K562 (cell line): ENCODE data around the gene PYROXD2. TPM values are rescaled to one million over a fixed set of nuclear protein-coding genes. Genes with fewer than 3 reads are reported as not detected.

Source experiments
- ATAC-seq: fragments of 200-7000 bp; cut with Tn5 transposase; 3 replicates; pipeline ENCODE4 v1.9.1; 2020; ENCODE audit warnings: moderate library complexity
- BruUV-seq: library from RNA; stranded (reverse); fragments of 400-500 nt; replicated peaks from 2 replicates; lab custom pipeline; 2021; lab: Mats Ljungman, UMichigan
- CTCF ChIA-PET: fragments of 300-600 bp; formaldehyde crosslinking; extraction: SDS; loops from one replicate; lab custom pipeline; 2021; ENCODE audit warnings: low intra/inter-chr PET ratio; lab: Yijun Ruan, JAX
- POLR2A ChIA-PET: fragments of 300-600, 350-650 bp; sonication (Branson Sonifier 250); formaldehyde crosslinking; extraction: SDS; loops from one replicate; lab custom pipeline; 2021; ENCODE audit warnings: antibody characterized with exemption, inconsistent platforms; lab: Yijun Ruan, JAX
- DNase-seq, 4 experiments: peaks; one replicate each; pipeline versions ENCODE4 v3.0.0 to v3.0.0-alpha.2; 2011 to 2018; ENCODE audit warnings: low spot score in 3 of 4, mixed read lengths in 3 of 4; ENCODE audit errors: extremely low read depth in 1 of 4
- FAIRE-seq: peaks from 2 replicates; lab custom pipeline; 2011; peaks lifted over from hg19 to GRCh38; lab: Jason Lieb, UNC
- H2AFZ ChIP-seq: 2 replicates; pipeline ENCODE4 v1.6.0; 2011; ENCODE audit warnings: low read depth, low read length, control low read depth, inconsistent platforms
- H3K27ac ChIP-seq: fragments of 200-600 bp; 3 replicates; pipeline ENCODE4 v1.8.0; 2011; ENCODE audit warnings: low read depth, mild to moderate bottlenecking, control low read depth, inconsistent platforms, low read length, moderate library complexity, mixed read lengths; ENCODE audit errors: extremely low read depth
- H3K27me3 ChIP-seq, 2 experiments: fragments of 300-600 bp in 1 of 2; 2 replicates in 1 of 2; 3 replicates in 1 of 2; pipeline versions ENCODE4 v1.6.0 to v1.8.0; 2011; ENCODE audit warnings: inconsistent platforms in 2 of 2, low read length in 2 of 2, mild to moderate bottlenecking in 1 of 2, mixed read lengths in 1 of 2, moderate library complexity in 1 of 2; ENCODE audit not compliant: control insufficient read depth in 2 of 2, insufficient read depth in 2 of 2
- H3K36me3 ChIP-seq: fragments of 300-600 bp; 3 replicates; pipeline ENCODE4 v1.8.0; 2011; ENCODE audit warnings: mild to moderate bottlenecking, low read length, inconsistent platforms; ENCODE audit not compliant: control insufficient read depth, insufficient read depth
- H3K4me1 ChIP-seq, 2 experiments: fragments of 200-600 bp in 1 of 2; replicated peaks in 1 of 2; 2 replicates in 1 of 2; 3 replicates in 1 of 2; pipeline versions ENCODE4 v1.5.1 to v1.8.0; 2011; ENCODE audit warnings: inconsistent platforms in 2 of 2, low read length in 2 of 2, mild to moderate bottlenecking in 1 of 2, mixed read lengths in 1 of 2, moderate library complexity in 1 of 2; ENCODE audit not compliant: control insufficient read depth in 2 of 2, insufficient read depth in 2 of 2
- H3K4me2 ChIP-seq: 2 replicates; pipeline ENCODE4 v1.6.1; 2011; ENCODE audit warnings: low read length, control low read depth, inconsistent platforms, mixed read lengths; ENCODE audit not compliant: insufficient read depth
- H3K4me3 ChIP-seq: fragments of 200-600 bp; sonication (generic), shearing (Covaris generic); 2 replicates; pipeline ENCODE4 v1.5.1; 2016; ENCODE audit warnings: control low read depth, inconsistent platforms
- H3K79me2 ChIP-seq: fragments of 200-600 bp; 3 replicates; pipeline ENCODE4 v1.8.0; 2011; ENCODE audit warnings: low read length, inconsistent platforms; ENCODE audit not compliant: control insufficient read depth, insufficient read depth
- H3K9ac ChIP-seq, 2 experiments: 2 replicates each; pipeline versions ENCODE4 v1.6.0 to v1.6.1; 2011; ENCODE audit warnings: low read depth in 2 of 2, low read length in 2 of 2, control low read depth in 1 of 2, inconsistent platforms in 1 of 2, mild to moderate bottlenecking in 1 of 2, mixed read lengths in 1 of 2; ENCODE audit not compliant: insufficient read depth in 1 of 2
- H3K9me1 ChIP-seq: one replicate; pipeline ENCODE4 v1.6.0; 2011; ENCODE audit warnings: inconsistent platforms, mild to moderate bottlenecking, low read length, moderate library complexity; ENCODE audit not compliant: control insufficient read depth, insufficient read depth
- H3K9me3 ChIP-seq: replicated peaks from 2 replicates; pipeline ENCODE4 v1.5.1; 2011; ENCODE audit warnings: low read depth, low read length, inconsistent platforms; ENCODE audit not compliant: control insufficient read depth, insufficient read depth
- H4K20me1 ChIP-seq: replicated peaks from 2 replicates; pipeline ENCODE4 v1.6.1; 2011; ENCODE audit warnings: low read length, inconsistent platforms, mixed read lengths; ENCODE audit not compliant: control insufficient read depth, insufficient read depth
- CBFA2T3 ChIP-seq: fragments of 450-650 bp; IDR thresholded peaks from 2 replicates; pipeline ENCODE4 v1.6.1; 2017
- CBX2 ChIP-seq: fragments of 200-600 bp; sonication (generic); IDR thresholded peaks from one replicate; pipeline ENCODE4 v1.6.1; 2012; ENCODE audit warnings: mild to moderate bottlenecking, low read length, inconsistent platforms; ENCODE audit not compliant: insufficient read depth, poor library complexity, severe bottlenecking
- FOXA1 ChIP-seq: fragments of 450-650 bp; IDR thresholded peaks from 2 replicates; pipeline ENCODE4 v1.6.1; 2016; ENCODE audit warnings: mild to moderate bottlenecking, borderline replicate concordance
- GTF2A2 ChIP-seq: IDR thresholded peaks from 2 replicates; pipeline ENCODE4 v1.6.1; 2016; ENCODE audit warnings: mild to moderate bottlenecking, missing genetic modification characterization, missing compliant biosample characterization
- NFIC ChIP-seq: fragments of 450-650 bp; IDR thresholded peaks from 2 replicates; pipeline ENCODE4 v1.6.1; 2017; ENCODE audit warnings: mild to moderate bottlenecking, inconsistent platforms
- NFIX ChIP-seq: fragments of 250-450 bp; sonication (Bioruptor Pico); IDR thresholded peaks from 2 replicates; pipeline ENCODE4 v1.4.0; 2020; ENCODE audit warnings: low read depth, mild to moderate bottlenecking, moderate library complexity
- ZNF324 ChIP-seq: fragments of 250-450 bp; sonication (Bioruptor Pico); IDR thresholded peaks from 2 replicates; pipeline ENCODE4 v1.4.0; 2020; ENCODE audit warnings: mild to moderate bottlenecking
- WGBS: fragments of 100-300 bp; shearing (Covaris generic); methylation state at CpG from one replicate; pipeline ENCODE4 v1.1.6; 2016; ENCODE audit warnings: low coverage, mixed read lengths; ENCODE audit not compliant: insufficient coverage; ENCODE audit errors: missing lambda C conversion rate; 5-methylcytosine and 5-hydroxymethylcytosine counted together
- in situ Hi-C: fragments of 300-500 bp; cut with MboI; formaldehyde crosslinking; loops from 4 replicates; pipeline ENCODE4 v1.15.0; 2018; ENCODE audit warnings: inconsistent platforms, mixed read lengths
- intact Hi-C: fragments of 100-400 bp; cut with micrococcal nuclease; formaldehyde crosslinking; loops from 2 replicates; pipeline ENCODE4 v1.14.2; 2022
- polyA plus RNA-seq, 8 experiments: library from polyadenylated mRNA; depleted of rRNA in 4 of 8; stranded (reverse) in 5 of 8; unstranded in 3 of 8; fragments of >200 nt; fragmentation: Nextera tagmentation in 2 of 8; fragmentation: Illumina TruSeq in 1 of 8; extraction: Ambion mirVana in 2 of 8; extraction: Trizol in 1 of 8; gene quantifications; 2 replicates each; pipeline versions ENCODE4 v1.2.1 to v1.2.3, GENCODE V29; 2011 to 2014; ENCODE audit warnings: inconsistent platforms in 1 of 8, missing spikeins in 1 of 8
- total RNA-seq, 7 experiments: library from RNA; depleted of rRNA in 6 of 7; stranded (reverse); fragments of >200 nt in 6 of 7; fragmentation: Illumina TruSeq in 2 of 7; extraction: Trizol in 2 of 7; gene quantifications; 2 replicates each; pipeline versions ENCODE4 v1.2.1 to v1.2.3, GENCODE V29; 2011 to 2021; ENCODE audit warnings: low replicate concordance in 1 of 7

The PYROXD2 gene
- total and polyA plus RNA-seq, 9 of the 15 experiments (the other 6 are each of a cell fraction or from before 2014, with no cell fraction given): 0.14 to 1.4 (median 0.58) TPM

DNA sequence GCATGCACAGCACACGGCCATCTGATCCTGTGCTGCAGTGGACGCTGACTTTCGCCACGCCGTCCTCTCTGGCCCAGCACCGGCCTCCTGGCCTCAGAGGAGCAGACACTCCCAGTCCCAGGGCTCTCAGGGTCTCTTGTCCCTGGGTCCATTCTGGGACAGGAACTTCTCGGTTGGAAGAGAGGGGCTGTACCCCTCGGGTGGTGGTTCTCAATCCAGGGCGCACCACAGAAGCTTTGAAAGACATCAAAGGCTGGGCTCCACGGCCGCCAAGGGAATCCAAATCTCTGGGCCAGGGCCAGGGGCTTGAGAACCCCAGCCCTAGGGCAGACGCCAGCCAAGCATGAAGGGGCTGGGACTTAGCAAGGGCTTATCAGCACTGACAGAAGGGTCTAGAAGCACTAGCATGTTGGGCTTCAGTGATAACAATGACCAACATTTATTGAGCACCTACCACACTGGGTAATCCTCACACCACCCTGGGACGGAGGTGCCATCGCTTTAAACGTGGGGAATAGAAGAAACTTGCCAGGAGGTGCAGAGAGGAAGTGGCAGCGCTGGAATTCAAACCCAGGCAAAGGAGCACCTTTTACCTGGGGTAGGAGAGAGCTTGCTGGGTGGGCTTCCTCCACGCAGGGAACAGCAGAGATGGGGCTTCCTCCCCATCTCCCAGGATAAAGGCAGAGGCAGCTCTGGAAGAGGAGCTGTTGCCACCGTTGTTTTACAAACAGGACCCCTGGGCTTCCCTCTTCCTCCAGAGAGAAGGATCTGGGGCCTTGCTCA is 1.8 kb upstream of the PYROXD2 start:
- Histone ChIP-seq H3K9me1 (no peaks in the 10 kb centered on the region), H3K36me3 (peaks cover 24% of the 10 kb centered on the region; the same call in 1 of the 3 replicates), H3K27ac (no peak overlapping the region), H3K27me3 (no peaks in the 10 kb centered on the region), H3K79me2 (no peaks in the 10 kb centered on the region), H3K9me3 (no peaks in the 10 kb centered on the region), H3K9ac (no peak overlapping the region), H3K4me2 (no peak overlapping the region), H4K20me1 (no peaks in the 10 kb centered on the region), H3K4me3 (no peak overlapping the region), H2AFZ (no peak overlapping the region), H3K4me1 (peaks cover 6 to 28% of the 10 kb centered on the region in 2 experiments; a peak in 4 of 5 replicates)
- 74% methylated on average over 10 of the region's 18 CpGs for WGBS
- in situ Hi-C loops: no loop called here
- intact Hi-C loops: no loop called here
- no peak for ATAC-seq
- ChIA-PET POLR2A (interaction anchor here (0.6 to 1.0 kb wide), 2 partner anchors 13 to 30 kb away, joined by 3 read pairs; partner anchors contain the start of gene HPS1), CTCF (no interaction called here)
- no peak for FAIRE-seq
- TF ChIP-seq CBFA2T3 (peak; percentile 37; the same call in 1 of the 2 replicates), CBX2 (no peak), ZNF324 (no peak), GTF2A2 (tag) (no peak)
- peak in 1 of 4 experiments; percentile 6 for DNase-seq
- BruUV-seq: no TSS peak

GRCh38 chr10:98415731-98416119 is 743 bp upstream of the PYROXD2 start:
- H2AFZ ChIP-seq: no peak overlapping the region
- H3K9ac ChIP-seq: peak overlapping the region in 1 of 2 experiments; percentile 63; a peak in 2 of 4 replicates
- no peaks in the 10 kb centered on the region for H3K9me3 ChIP-seq
- ChIA-PET CTCF (no interaction called here), POLR2A (no interaction called here)
- no peaks in the 10 kb centered on the region for H4K20me1 ChIP-seq
- intact Hi-C loops (no loop called here), in situ Hi-C loops (no loop called here)
- no peak for ATAC-seq
- H3K36me3 ChIP-seq: peaks cover 24% of the 10 kb centered on the region; the same call in 1 of the 3 replicates
- BruUV-seq: no TSS peak
- no peaks in the 10 kb centered on the region for H3K27me3 ChIP-seq
- H3K4me3 ChIP-seq: no peak overlapping the region
- H3K79me2 ChIP-seq: no peaks in the 10 kb centered on the region
- H3K4me2 ChIP-seq: no peak overlapping the region
- FAIRE-seq: no peak
- H3K4me1 ChIP-seq: peaks cover 6 to 28% of the 10 kb centered on the region in 2 experiments; a peak in 4 of 5 replicates
- H3K9me1 ChIP-seq: no peaks in the 10 kb centered on the region
- no peak for DNase-seq
- 77% methylated on average over 8 of the region's 8 CpGs for WGBS
- no peak overlapping the region for H3K27ac ChIP-seq
- TF ChIP-seq FOXA1 (no peak), NFIX (CRISPR knock-in tag) (peak; percentile 78), NFIC (peak; percentile 93)
